Embryonic facial prominence (tissue), 1 donor: ENCODE results near the gene GCK.
"Not testable (repeated sequence)": the region's sequence is repeated elsewhere in the genome, so short reads cannot be mapped to it uniquely, and the experiment has no call there.

Experiments
- DNase-seq: peaks from one replicate; pipeline ENCODE4 v3.0.0-alpha.2; 2016; ENCODE audit errors: extremely low spot score

Gene GCK

GRCh38 chr7:44201813-44202212, 12.6 kb upstream of the GCK start:
- DNase-seq = no peak

- peak; percentile 77 for DNase-seq
These were observed 11.6 kb upstream of the GCK start, which contains the start of gene YKT6 for GRCh38 chr7:44200699-44201461. Gene YKT6 (plus strand): TSS chr7:44200978. CDS start chr7:44201136, 158 bp downstream.

GRCh38 chr7:44200163-44200562, 10.9 kb upstream of the GCK start:
- DNase-seq = not testable (repeated sequence)

GRCh38 chr7:44197474-44197873, 8.2 kb upstream of the GCK start:
- DNase-seq = no peak

- DNase-seq = no peak
These were observed 7.2 kb upstream of the GCK start for GRCh38 chr7:44196450-44196872.

- DNase-seq = no peak
These were observed 6.7 kb upstream of the GCK start for GRCh38 chr7:44195889-44196288.

GRCh38 chr7:44194562-44195145, 5.4 kb upstream of the GCK start:
- DNase-seq = no peak

GRCh38 chr7:44194069-44194468, 4.8 kb upstream of the GCK start:
- DNase-seq = no peak

- no peak for DNase-seq
These were observed 4.0 kb upstream of the GCK start for GRCh38 chr7:44193011-44193802.

GRCh38 chr7:44191171-44191570, 1.9 kb upstream of the GCK start:
- no peak for DNase-seq

- DNase-seq = no peak
These were observed 994 bp upstream of the GCK start for GRCh38 chr7:44189993-44190872.

- no peak for DNase-seq
These were observed 586 bp downstream of the GCK start for GRCh38 chr7:44188480-44189225.

- no peak for DNase-seq
These were observed 1.4 kb downstream of the GCK start for GRCh38 chr7:44187636-44188416.

GRCh38 chr7:44186736-44187135, 2.5 kb downstream of the GCK start:
- no peak for DNase-seq

GRCh38 chr7:44185729-44186128, 3.5 kb downstream of the GCK start:
- DNase-seq = no peak

- no peak for DNase-seq
These were observed 4.3 kb downstream of the GCK start for GRCh38 chr7:44184873-44185446.

GRCh38 chr7:44184206-44184872, 4.9 kb downstream of the GCK start:
- no peak for DNase-seq

GRCh38 chr7:44183386-44183785, 5.9 kb downstream of the GCK start:
- DNase-seq = no peak

GRCh38 chr7:44182827-44183226, 6.4 kb downstream of the GCK start:
- no peak for DNase-seq
